SK-N-SH (cell line): ENCODE measurements around the gene UQCR10. TPM values are rescaled to one million over a fixed set of nuclear protein-coding genes. Genes with fewer than 3 reads are reported as not detected.

Source experiments
- CTCF ChIA-PET: fragments of 300-600, 350-600 bp; formaldehyde crosslinking; extraction: SDS; loops from one replicate; lab custom pipeline; 2021; lab: Yijun Ruan, JAX
- POLR2A ChIA-PET: fragments of 350-600 bp; sonication (Branson Sonifier 250); formaldehyde crosslinking; extraction: SDS; loops from one replicate; lab custom pipeline; 2020; ENCODE audit warnings: antibody characterized with exemption, inconsistent platforms; lab: Yijun Ruan, JAX
- DNase-seq: peaks from one replicate; pipeline ENCODE4 v3.0.0; 2012
- H2AFZ ChIP-seq: fragments of 200-600 bp; sonication (generic); 2 replicates; pipeline ENCODE4 v1.8.1; 2016; ENCODE audit warnings: antibody characterized with exemption, mild to moderate bottlenecking, low read depth
- H3F3A ChIP-seq: fragments of 200-600 bp; sonication (generic); replicated peaks from 2 replicates; pipeline ENCODE3; 2016; ENCODE audit warnings: antibody characterized with exemption, mild to moderate bottlenecking; ENCODE audit not compliant: insufficient read depth
- H3K27ac ChIP-seq, 2 experiments: fragments of 200-500 bp in 1 of 2; fragments of 200-600 bp in 1 of 2; sonication (Bioruptor generic) in 1 of 2; sonication (generic), shearing (Covaris generic) in 1 of 2; 2 replicates each; pipeline versions ENCODE4 v1.5.1 to v1.6.1; 2014 to 2016; ENCODE audit warnings: low read depth in 2 of 2, inconsistent platforms in 1 of 2, low read length in 1 of 2, mild to moderate bottlenecking in 1 of 2, mixed read lengths in 1 of 2
- H3K27me3 ChIP-seq: fragments of 200-600 bp; sonication (generic), shearing (Covaris generic); 2 replicates; pipeline ENCODE4 v1.6.1; 2016; ENCODE audit warnings: mixed run types; ENCODE audit not compliant: insufficient read depth
- H3K36me3 ChIP-seq, 2 experiments: fragments of 200-500 bp in 1 of 2; fragments of 200-600 bp in 1 of 2; sonication (Bioruptor generic) in 1 of 2; sonication (generic) in 1 of 2; replicated peaks in 1 of 2; 2 replicates each; pipeline versions ENCODE3 to v1.5.1; 2014 to 2016; ENCODE audit warnings: low read length in 1 of 2, mild to moderate bottlenecking in 1 of 2; ENCODE audit not compliant: insufficient read depth in 2 of 2, control insufficient read depth in 1 of 2
- H3K4me1 ChIP-seq, 2 experiments: fragments of 200-500 bp in 1 of 2; fragments of 200-600 bp in 1 of 2; sonication (Bioruptor generic) in 1 of 2; sonication (generic), shearing (Covaris generic) in 1 of 2; 2 replicates each; pipeline versions ENCODE4 v1.5.1 to v1.6.1; 2014 to 2016; ENCODE audit warnings: low read depth in 1 of 2, low read length in 1 of 2, mixed run types in 1 of 2; ENCODE audit not compliant: insufficient read depth in 2 of 2, control insufficient read depth in 1 of 2
- H3K4me2 ChIP-seq: fragments of 200-600 bp; sonication (generic), shearing (Covaris generic); 2 replicates; pipeline ENCODE4 v1.6.1; 2017; ENCODE audit warnings: mixed run types
- H3K4me3 ChIP-seq, 2 experiments: fragments of 200-500 bp in 1 of 2; fragments of 200-600 bp in 1 of 2; sonication (Bioruptor generic) in 1 of 2; sonication (generic), shearing (Covaris generic) in 1 of 2; 2 replicates each; pipeline versions ENCODE4 v1.5.1 to v1.8.1; 2014 to 2016; ENCODE audit warnings: low read depth in 2 of 2, inconsistent platforms in 1 of 2, low read length in 1 of 2, mild to moderate bottlenecking in 1 of 2, mixed read lengths in 1 of 2, moderate library complexity in 1 of 2
- H3K79me2 ChIP-seq: fragments of 200-600 bp; sonication (generic); 2 replicates; pipeline ENCODE4 v1.8.1; 2017; ENCODE audit warnings: mild to moderate bottlenecking; ENCODE audit not compliant: insufficient read depth
- H3K9ac ChIP-seq: fragments of 200-600 bp; sonication (generic); 2 replicates; pipeline ENCODE4 v1.6.1; 2017; ENCODE audit warnings: mixed run types
- H3K9me2 ChIP-seq: fragments of 200-600 bp; sonication (generic); 2 replicates; pipeline ENCODE4 v1.6.1; 2017; ENCODE audit warnings: mixed run types
- H3K9me3 ChIP-seq: fragments of 200-600 bp; sonication (generic); 2 replicates; pipeline ENCODE4 v1.6.1; 2017; ENCODE audit warnings: mixed run types, mild to moderate bottlenecking, moderate library complexity
- H4K20me1 ChIP-seq: fragments of 200-600 bp; sonication (generic); 2 replicates; pipeline ENCODE4 v1.6.1; 2017; ENCODE audit warnings: mild to moderate bottlenecking, mixed run types; ENCODE audit not compliant: insufficient read depth
- CTCF ChIP-seq: fragments of 200-600 bp; sonication (generic); IDR thresholded peaks from 2 replicates; pipeline ENCODE4 v1.6.1; 2017; ENCODE audit warnings: antibody characterized with exemption, mild to moderate bottlenecking, moderate library complexity
- FOXJ3 ChIP-seq: sonication (generic); formaldehyde crosslinking; IDR thresholded peaks from 2 replicates; pipeline ENCODE4 v1.5.1; 2020; ENCODE audit warnings: mild to moderate bottlenecking, missing genetic modification reagents
- GATA2 ChIP-seq: sonication (generic); formaldehyde crosslinking; IDR thresholded peaks from 2 replicates; pipeline ENCODE4 v1.5.0; 2020; ENCODE audit warnings: mild to moderate bottlenecking, missing genetic modification reagents
- IRF3 ChIP-seq: fragments of 150-350 bp; IDR thresholded peaks from 2 replicates; pipeline ENCODE4 v1.6.1; 2016; ENCODE audit warnings: mild to moderate bottlenecking, low read depth, low read length
- MEF2A ChIP-seq: IDR thresholded peaks from 2 replicates; pipeline ENCODE4 v1.4.0; 2012; ENCODE audit warnings: low read depth, borderline replicate concordance
- MXI1 ChIP-seq: IDR thresholded peaks from 2 replicates; pipeline ENCODE4 v1.6.1; 2012; ENCODE audit warnings: mild to moderate bottlenecking, low read depth, low read length, improper control_type of control experiment
- NRF1 ChIP-seq: IDR thresholded peaks from 2 replicates; pipeline ENCODE4 v1.6.1; 2012; ENCODE audit warnings: low read depth, mild to moderate bottlenecking, low read length
- POLR2AphosphoS5 ChIP-seq: IDR thresholded peaks from 2 replicates; pipeline ENCODE4 v1.6.1; 2012; ENCODE audit warnings: low read depth, low read length
- RAD21 ChIP-seq: IDR thresholded peaks from 2 replicates; pipeline ENCODE4 v1.6.1; 2012; ENCODE audit warnings: mild to moderate bottlenecking, low read length
- RCOR1 ChIP-seq: fragments of 150-350 bp; IDR thresholded peaks from 2 replicates; pipeline ENCODE4 v1.6.1; 2017; ENCODE audit warnings: antibody characterized with exemption, low read length
- REST ChIP-seq: IDR thresholded peaks from 2 replicates; pipeline ENCODE4 v1.6.1; 2012; ENCODE audit warnings: mild to moderate bottlenecking, low read depth, low read length, moderate library complexity
- RFX5 ChIP-seq: IDR thresholded peaks from 2 replicates; pipeline ENCODE4 v1.6.1; 2012; ENCODE audit warnings: mild to moderate bottlenecking, improper control_type of control experiment, low read length
- RXRA ChIP-seq: IDR thresholded peaks from 2 replicates; pipeline ENCODE4 v1.4.0; 2012; ENCODE audit warnings: low read depth, mild to moderate bottlenecking, borderline replicate concordance
- SIN3A ChIP-seq: IDR thresholded peaks from 2 replicates; pipeline ENCODE4 v1.6.1; 2012; ENCODE audit warnings: low read depth, mild to moderate bottlenecking, low read length, moderate library complexity, borderline replicate concordance
- SMC3 ChIP-seq: IDR thresholded peaks from 2 replicates; pipeline ENCODE4 v1.6.1; 2012; ENCODE audit warnings: low read depth, low read length, improper control_type of control experiment
- ZBTB33 ChIP-seq: IDR thresholded peaks from 2 replicates; pipeline ENCODE4 v1.4.0; 2012; ENCODE audit warnings: low read depth, borderline replicate concordance
- WGBS: methylation state at CpG from one replicate; pipeline ENCODE4 v1.1.6; 2017; ENCODE audit warnings: low lambda C conversion rate; 5-methylcytosine and 5-hydroxymethylcytosine counted together
- polyA plus RNA-seq, 3 experiments: library from polyadenylated mRNA; depleted of rRNA; stranded (reverse); fragments of >200 nt; gene quantifications; 2 replicates each; pipeline ENCODE4 v1.2.3, GENCODE V29; 2012

The UQCR10 gene
- polyA plus RNA-seq, 1 of the 3 experiments (the other 2 are of a cell fraction): 248 TPM

GRCh38 chr22:29723766-29724165, 43.4 kb upstream of the UQCR10 start (continued):
- TF ChIP-seq RAD21: no peak
- TF ChIP-seq CTCF: no peak
- no peak for TF ChIP-seq RFX5
- no peak for TF ChIP-seq SIN3A

GRCh38 chr22:29724843-29725242, 42.3 kb upstream of the UQCR10 start:
- Histone ChIP-seq H3K9me2 (no peaks in the 10 kb centered on the region), H2AFZ (no peak overlapping the region), H3F3A (no peaks in the 10 kb centered on the region), H3K9me3 (no peaks in the 10 kb centered on the region), H3K4me3 (no peak overlapping the region), H3K79me2 (no peaks in the 10 kb centered on the region), H3K4me1 (peaks cover 0 to 37% of the 10 kb centered on the region in 2 experiments; a peak in 1 of 4 replicates), H3K27me3 (peaks cover 8% of the 10 kb centered on the region; the same call in 1 of the 2 replicates), H3K4me2 (no peak overlapping the region), H4K20me1 (no peaks in the 10 kb centered on the region), H3K27ac (no peak overlapping the region), H3K9ac (no peak overlapping the region), H3K36me3 (no peaks in the 10 kb centered on the region)
- WGBS: 84% methylated on average over 7 of the region's 8 CpGs
- TF ChIP-seq MXI1: no peak
- no peak for TF ChIP-seq FOXJ3 (CRISPR knock-in tag)
- no peak for TF ChIP-seq NRF1
- no peak for TF ChIP-seq RXRA
- POLR2A ChIA-PET: no interaction called here
- CTCF ChIA-PET: interaction anchor here (0.9 to 3.0 kb wide), 5 partner anchors 8 to 280 kb away, joined by 3 to 14 read pairs (median 4); no protein-coding TSS in a partner anchor
- DNase-seq: peak; percentile 41

- Histone ChIP-seq H3K36me3 (peaks cover 0 to 2% of the 10 kb centered on the region in 2 experiments), H3K4me3 (no peak overlapping the region), H3K9me3 (no peaks in the 10 kb centered on the region), H4K20me1 (no peaks in the 10 kb centered on the region), H3F3A (no peaks in the 10 kb centered on the region), H3K27ac (no peak overlapping the region; a peak in 1 of 4 replicates), H3K4me2 (no peak overlapping the region), H3K79me2 (no peaks in the 10 kb centered on the region), H3K4me1 (peaks cover 0 to 37% of the 10 kb centered on the region in 2 experiments; a peak in 1 of 4 replicates), H2AFZ (no peak overlapping the region), H3K27me3 (peaks cover 3% of the 10 kb centered on the region; the same call in 1 of the 2 replicates), H3K9ac (no peak overlapping the region), H3K9me2 (no peaks in the 10 kb centered on the region)
- CTCF ChIA-PET: interaction anchor here (1.0 to 3.2 kb wide), 9 partner anchors 16 to 363 kb away, joined by 3 to 17 read pairs (median 6); no protein-coding TSS in a partner anchor
- DNase-seq: peak; percentile 38
- 82% methylated on average over 3 of the region's 7 CpGs for WGBS
- POLR2A ChIA-PET: no interaction called here
- no peak for TF ChIP-seq RCOR1
- TF ChIP-seq ZBTB33: no peak
- no peak for TF ChIP-seq IRF3
- TF ChIP-seq RFX5: no peak
- no peak for TF ChIP-seq SMC3
- no peak for TF ChIP-seq FOXJ3 (CRISPR knock-in tag)
- no peak for TF ChIP-seq POLR2AphosphoS5
- no peak for TF ChIP-seq GATA2
- TF ChIP-seq SIN3A: no peak
- TF ChIP-seq REST: no peak
- no peak for TF ChIP-seq MEF2A
Measured at GRCh38 chr22:29726106-29726505, 41.1 kb upstream of the UQCR10 start.
